Measurements from ENCODE around the gene CNTNAP1.
A peak's percentile ranks its signal among the peaks of the same experiment; 100 is the strongest.

The CNTNAP1 gene

GRCh38 chr17:42681976-42682721, at the start of gene CNTNAP1:
Gene CNTNAP1 (plus strand): TSS chr17:42682531. CDS start chr17:42682830, 299 bp downstream.
- peak within 1 kb of the TSS; percentile 99 for H3K27ac ChIP-seq
- TF ChIP-seq CTCF (IDR thresholded peaks at IDR 0.05): no peak
- TF ChIP-seq ZFX (IDR thresholded peaks at IDR 0.05; ENCODE audit: borderline replicate concordance): no peak

- TF ChIP-seq ZFX (IDR thresholded peaks at IDR 0.05; ENCODE audit: borderline replicate concordance) (no peak), CTCF (IDR thresholded peaks at IDR 0.05) (no peak)
- no peak overlapping the region for H3K27ac ChIP-seq
Measured at GRCh38 chr17:42632949-42633444, 49.3 kb upstream of the CNTNAP1 start.

GRCh38 chr17:42639525-42640113, 42.7 kb upstream of the CNTNAP1 start:
- TF ChIP-seq ZFX (IDR thresholded peaks at IDR 0.05; ENCODE audit: borderline replicate concordance): no peak
- no peak for TF ChIP-seq CTCF (IDR thresholded peaks at IDR 0.05)
- H3K27ac ChIP-seq: no peak overlapping the region

GRCh38 chr17:42640121-42640520, 42.2 kb upstream of the CNTNAP1 start:
- no peak overlapping the region for H3K27ac ChIP-seq
- no peak for TF ChIP-seq ZFX (IDR thresholded peaks at IDR 0.05; ENCODE audit: borderline replicate concordance)
- TF ChIP-seq CTCF (IDR thresholded peaks at IDR 0.05): no peak

- no peak for TF ChIP-seq ZFX (IDR thresholded peaks at IDR 0.05; ENCODE audit: borderline replicate concordance)
- TF ChIP-seq CTCF (IDR thresholded peaks at IDR 0.05): no peak
- H3K27ac ChIP-seq: no peak overlapping the region
Measured at GRCh38 chr17:42642336-42642735, 40.0 kb upstream of the CNTNAP1 start.

GRCh38 chr17:42647778-42648177, 34.6 kb upstream of the CNTNAP1 start:
- no peak for TF ChIP-seq CTCF (IDR thresholded peaks at IDR 0.05)
- TF ChIP-seq ZFX (IDR thresholded peaks at IDR 0.05; ENCODE audit: borderline replicate concordance): no peak
- H3K27ac ChIP-seq: no peak overlapping the region

GRCh38 chr17:42651392-42651791, 30.9 kb upstream of the CNTNAP1 start:
- no peak for TF ChIP-seq ZFX (IDR thresholded peaks at IDR 0.05; ENCODE audit: borderline replicate concordance)
- TF ChIP-seq CTCF (IDR thresholded peaks at IDR 0.05): no peak
- H3K27ac ChIP-seq: no peak overlapping the region

Data from 22Rv1 (cell line).